ENCODE measurements around the gene TFRC.
"Not testable (repeated sequence)": the region's sequence is repeated elsewhere in the genome, so short reads cannot be mapped to it uniquely, and the experiment has no call there.

TFRC gene

GRCh38 chr3:196051282-196052076 lies 30.4 kb downstream of the TFRC start:
- DNase-seq (ENCODE audit: extremely low spot score, insufficient read length, low read depth), result no peak
- FAIRE-seq, result no peak

DNA sequence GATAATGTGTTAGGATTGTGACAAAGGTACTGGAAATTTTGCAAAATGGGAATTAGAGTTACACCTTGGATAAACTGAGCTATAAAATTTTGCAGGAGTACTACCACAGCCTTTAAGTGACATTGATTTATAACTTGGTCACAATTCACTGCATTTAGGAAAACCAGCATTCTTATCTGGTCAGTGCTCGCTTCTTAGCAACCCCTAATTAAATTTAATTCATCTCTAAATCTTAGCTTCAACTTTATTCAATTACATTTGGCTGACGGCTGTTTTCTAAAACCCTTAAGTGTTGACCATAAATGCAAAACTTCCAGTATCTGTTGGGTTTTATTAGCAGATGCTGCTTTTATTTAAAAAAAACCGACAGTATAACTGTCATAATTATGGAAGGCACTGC lies 31.3 kb downstream of the TFRC start:
- DNase-seq (ENCODE audit: extremely low spot score, insufficient read length, low read depth), result no peak
- no peak for FAIRE-seq

DNA sequence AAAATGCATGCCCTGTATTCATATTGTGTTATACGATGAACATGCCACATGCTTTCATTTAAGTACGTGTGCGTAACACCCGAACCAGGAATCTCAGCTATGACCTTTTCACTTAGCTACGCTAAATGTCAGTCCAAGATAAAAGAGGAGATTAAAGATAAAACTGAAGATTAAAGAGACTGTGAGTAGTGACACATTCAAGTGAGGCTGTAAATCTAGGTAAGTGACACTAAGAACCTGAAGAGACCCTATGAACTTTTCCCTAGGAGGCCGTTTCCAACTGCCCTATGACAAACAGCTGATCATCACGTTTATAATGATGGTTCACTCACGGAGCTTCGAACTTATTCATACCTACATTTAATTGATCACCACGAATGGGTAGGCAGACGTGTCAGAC lies 32.2 kb downstream of the TFRC start:
- FAIRE-seq (no peak), DNase-seq (ENCODE audit: extremely low spot score, insufficient read length, low read depth) (no peak)

DNA sequence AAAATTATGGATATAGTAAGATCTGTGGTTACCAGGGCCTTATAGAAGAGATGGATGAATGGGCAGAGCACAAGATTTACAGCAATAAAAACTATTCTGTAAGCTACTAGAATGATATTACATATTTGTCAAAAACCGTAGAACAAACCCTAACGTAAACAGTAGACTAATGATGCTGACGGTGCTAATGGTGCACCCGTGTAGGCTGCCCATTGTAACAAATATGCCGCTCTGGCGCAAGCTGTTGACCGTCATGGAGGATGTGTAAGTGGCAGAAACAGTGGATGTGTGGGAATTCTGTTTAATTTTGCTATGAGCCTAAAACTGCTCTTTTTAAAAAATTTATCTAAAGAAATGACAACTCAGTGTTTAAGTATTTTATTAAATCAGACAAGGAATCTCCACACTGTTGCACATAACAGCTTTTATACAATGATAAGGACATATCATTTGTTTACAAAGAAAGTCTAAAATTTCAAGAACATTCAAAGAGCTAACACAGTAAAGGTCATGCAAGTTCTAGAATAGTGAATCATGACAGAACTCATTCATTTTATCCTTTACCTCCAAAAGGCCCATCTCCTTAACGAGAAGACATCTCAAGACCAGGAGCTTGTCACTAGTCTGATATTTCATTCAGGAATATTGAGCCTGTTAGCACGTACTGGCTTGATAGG lies 32.8 kb downstream of the TFRC start:
- DNase-seq (ENCODE audit: extremely low spot score, insufficient read length, low read depth), result no peak
- no peak for FAIRE-seq

- FAIRE-seq (no peak), DNase-seq (ENCODE audit: extremely low spot score, insufficient read length, low read depth) (no peak)
Measured at GRCh38 chr3:196047391-196048030, 34.4 kb downstream of the TFRC start.

DNA sequence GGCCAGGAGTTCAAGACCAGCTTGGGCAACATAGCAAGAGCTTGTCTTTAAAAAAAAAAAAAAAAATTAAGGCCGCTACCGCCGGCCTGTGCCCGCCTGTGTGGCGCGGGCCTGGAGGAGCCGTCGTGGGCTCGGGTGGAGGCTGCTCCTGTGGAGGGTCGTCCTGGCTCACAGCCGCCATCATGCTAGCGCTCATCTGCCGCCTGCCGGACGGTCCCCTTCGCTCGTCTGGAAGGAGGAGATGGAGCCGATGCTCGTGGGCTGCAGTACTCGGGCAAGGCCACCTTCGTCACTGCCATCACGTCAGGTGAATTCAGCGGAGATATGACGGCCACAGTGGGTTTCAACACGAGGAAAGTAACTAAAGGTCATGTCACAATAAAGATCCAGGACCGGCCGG lies 37.4 kb downstream of the TFRC start:
- no peak for DNase-seq (ENCODE audit: extremely low spot score, insufficient read length, low read depth)
- no peak for FAIRE-seq

DNA sequence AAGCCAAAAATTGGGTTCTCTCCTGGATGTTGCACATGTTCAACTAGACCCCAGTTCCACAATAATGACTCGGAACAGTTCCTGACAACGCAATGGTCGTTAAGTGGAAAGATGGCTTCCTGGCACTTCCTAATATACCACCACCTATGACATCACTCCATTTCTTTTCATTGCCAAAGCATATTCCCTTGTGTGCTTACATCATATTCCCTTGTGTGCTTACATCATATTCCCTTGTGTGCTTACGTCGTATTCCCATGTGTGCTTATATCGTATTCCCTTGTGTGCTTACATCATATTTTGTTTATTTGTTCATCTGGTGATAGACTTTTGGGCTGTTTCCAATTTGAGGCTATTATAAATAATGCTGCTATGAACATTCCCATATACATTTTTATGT lies 39.2 kb downstream of the TFRC start:
- DNase-seq (ENCODE audit: extremely low spot score, insufficient read length, low read depth), result no peak
- no peak for FAIRE-seq

DNA sequence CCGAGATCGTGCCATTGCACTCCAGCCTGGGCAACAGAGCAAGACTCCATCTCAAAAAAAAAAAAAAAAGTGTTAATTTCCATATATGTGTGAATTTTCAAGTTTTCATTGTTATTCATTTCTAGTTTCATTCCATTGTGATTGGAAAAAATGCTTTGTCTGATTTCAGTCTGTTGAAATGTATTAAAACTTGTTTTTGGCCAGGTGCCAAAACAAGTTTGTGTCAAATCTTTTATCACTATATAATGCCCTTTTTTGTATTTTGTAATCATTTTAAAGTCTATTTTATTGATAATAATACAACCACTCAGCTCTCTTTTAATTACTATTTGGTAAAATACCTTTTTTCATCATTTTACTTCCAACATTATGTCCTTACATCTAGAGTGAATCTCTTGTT lies 42.5 kb downstream of the TFRC start:
- no peak for DNase-seq (ENCODE audit: extremely low spot score, insufficient read length, low read depth)
- no peak for FAIRE-seq

- FAIRE-seq, result not testable (repeated sequence)
Measured at GRCh38 chr3:196026059-196026458, 55.8 kb downstream of the TFRC start.

DNA sequence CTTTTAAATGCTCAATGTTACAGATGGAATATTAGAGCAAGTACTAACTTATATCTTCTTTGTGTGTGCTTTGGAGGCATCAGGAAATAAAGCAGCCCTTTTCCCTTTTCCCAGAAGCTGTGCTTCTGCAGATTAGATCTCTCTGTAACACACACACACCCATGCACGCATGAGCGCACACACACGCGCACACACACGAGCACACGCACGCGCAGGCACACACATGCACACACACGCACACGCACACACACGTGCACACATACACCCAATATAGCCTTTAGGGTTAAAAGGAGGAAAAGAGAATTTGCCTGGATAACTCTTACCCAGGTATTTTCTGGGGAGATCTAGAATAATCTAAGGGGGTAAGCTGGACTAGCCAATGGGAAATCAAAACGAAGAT lies 56.9 kb downstream of the TFRC start:
- no peak for DNase-seq (ENCODE audit: extremely low spot score, insufficient read length, low read depth)
- no peak for FAIRE-seq

More at GRCh38 chr3:196026059-196026458, 55.8 kb downstream of the TFRC start:
- not testable (repeated sequence) for DNase-seq (ENCODE audit: extremely low spot score, insufficient read length, low read depth)

GRCh38 chr3:196023947-196024346 lies 57.9 kb downstream of the TFRC start:
- DNase-seq (ENCODE audit: extremely low spot score, insufficient read length, low read depth) (no peak), FAIRE-seq (no peak)

GRCh38 chr3:196022499-196022878 lies 59.4 kb downstream of the TFRC start:
- not testable (repeated sequence) for DNase-seq (ENCODE audit: extremely low spot score, insufficient read length, low read depth); FAIRE-seq

GRCh38 chr3:196020373-196020772 lies 61.5 kb downstream of the TFRC start:
- no peak for DNase-seq (ENCODE audit: extremely low spot score, insufficient read length, low read depth)
- no peak for FAIRE-seq

DNA sequence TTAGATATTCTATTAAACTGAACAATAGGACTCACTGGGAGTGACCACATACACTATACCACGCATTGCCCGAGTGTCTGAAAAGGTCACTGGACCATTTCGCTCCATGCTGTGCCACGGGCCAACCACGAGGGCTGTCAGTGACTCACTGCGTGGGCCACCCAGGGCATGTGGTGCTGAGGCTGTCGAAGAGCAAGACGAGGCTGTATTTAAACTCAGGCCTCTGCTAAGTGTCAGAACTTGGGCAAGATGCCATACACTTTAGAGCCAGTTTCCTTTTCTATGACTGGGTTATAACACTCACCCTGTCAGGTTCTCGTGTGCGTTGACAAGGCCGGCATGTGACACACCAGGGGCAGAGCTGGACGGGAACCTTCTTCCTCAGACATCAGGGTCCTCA lies 62.3 kb downstream of the TFRC start:
- DNase-seq (ENCODE audit: extremely low spot score, insufficient read length, low read depth); FAIRE-seq: not testable (repeated sequence)

DNA sequence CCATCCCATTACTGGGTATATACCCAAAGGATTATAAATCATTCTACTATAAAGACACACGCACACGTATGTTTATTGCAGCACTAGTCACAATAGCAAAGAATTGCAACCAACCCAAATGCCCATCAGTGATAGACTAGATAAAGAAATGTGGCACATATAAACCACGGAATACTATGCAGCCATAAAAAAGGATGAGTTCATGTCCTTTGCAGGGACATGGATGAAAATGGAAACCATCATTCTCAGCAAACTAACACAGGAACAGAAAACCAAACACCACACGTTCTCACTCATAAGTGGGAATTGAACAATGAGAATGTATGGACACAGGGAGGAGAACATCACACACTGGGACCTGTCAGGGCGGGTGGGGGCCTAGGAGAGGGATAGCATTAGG lies 63.7 kb downstream of the TFRC start:
- DNase-seq (ENCODE audit: extremely low spot score, insufficient read length, low read depth); FAIRE-seq: not testable (repeated sequence)

DNA sequence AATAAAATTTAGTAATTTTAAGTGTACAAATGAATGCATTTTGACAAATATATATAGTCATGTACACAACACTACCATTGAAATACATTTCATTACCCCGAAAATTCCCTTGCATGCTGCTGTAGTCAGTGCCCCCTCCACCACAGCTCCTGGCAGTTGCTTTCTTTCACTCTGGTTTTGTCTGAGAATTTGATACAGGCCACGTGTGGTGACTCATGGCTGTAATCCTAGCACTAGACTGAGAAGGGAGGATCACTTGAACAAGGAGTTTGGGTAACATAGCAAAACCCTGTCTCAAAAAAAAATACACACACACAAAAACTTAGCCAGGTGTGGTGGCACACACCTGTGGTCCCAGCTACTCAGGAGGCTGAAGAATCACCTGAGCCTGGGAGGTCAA lies 65.4 kb downstream of the TFRC start:
- DNase-seq (ENCODE audit: extremely low spot score, insufficient read length, low read depth), result no peak
- no peak for FAIRE-seq

DNA sequence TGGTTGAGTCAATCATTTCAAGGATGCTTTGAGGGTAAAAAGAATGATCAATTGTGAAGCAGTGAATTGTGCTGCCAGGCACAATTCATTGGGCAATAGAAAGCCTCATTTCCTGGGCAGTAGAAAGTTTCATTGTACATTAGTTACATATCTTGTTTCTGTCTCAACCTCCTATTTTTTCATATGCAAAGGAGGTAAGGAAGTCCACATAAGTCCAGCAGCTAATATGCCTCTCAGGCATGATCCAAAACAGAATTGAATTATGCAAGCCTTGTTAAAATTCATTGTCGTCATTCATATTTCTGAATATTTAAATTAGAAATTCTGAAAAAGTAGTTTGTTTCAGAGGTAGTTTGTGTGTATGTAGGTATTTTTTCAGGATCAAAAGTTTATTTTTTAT lies 65.8 kb downstream of the TFRC start:
- DNase-seq (ENCODE audit: extremely low spot score, insufficient read length, low read depth) (no peak), FAIRE-seq (no peak)

GRCh38 chr3:196013587-196014487 lies 68.1 kb downstream of the TFRC start:
- DNase-seq (ENCODE audit: extremely low spot score, insufficient read length, low read depth) (no peak), FAIRE-seq (no peak)

- DNase-seq (ENCODE audit: extremely low spot score, insufficient read length, low read depth) (no peak), FAIRE-seq (no peak)
Measured at GRCh38 chr3:196012941-196013476, 68.9 kb downstream of the TFRC start.

GRCh38 chr3:196012481-196012880 lies 69.4 kb downstream of the TFRC start:
- FAIRE-seq, result no peak
- no peak for DNase-seq (ENCODE audit: extremely low spot score, insufficient read length, low read depth)
